HFF-Myc (cell line): ENCODE measurements around the gene SEMA5A.
A peak's percentile ranks its signal among the peaks of the same experiment; 100 is the strongest.

Experiments used
- DNase-seq: peaks from one replicate; pipeline ENCODE4 v3.0.0-alpha.2; 2011; ENCODE audit warnings: low read depth; ENCODE audit errors: extremely low read depth
- H3K4me3 ChIP-seq: replicated peaks from 2 replicates; pipeline ENCODE4 v1.5.1; 2011; ENCODE audit warnings: low read depth, mild to moderate bottlenecking, control low read depth, low read length
- CTCF ChIP-seq: IDR thresholded peaks from 2 replicates; pipeline ENCODE4 v1.5.1; 2012; ENCODE audit warnings: mild to moderate bottlenecking, low read depth, low read length, control low read depth; ENCODE audit errors: missing control alignments

SEMA5A gene

GRCh38 chr5:9515436-9515835, 30.4 kb downstream of the SEMA5A start:
- no peak for TF ChIP-seq CTCF
- no peak overlapping the region for H3K4me3 ChIP-seq
- DNase-seq = no peak

GRCh38 chr5:9514968-9515367, 30.9 kb downstream of the SEMA5A start:
- H3K4me3 ChIP-seq = no peak overlapping the region
- DNase-seq = no peak
- TF ChIP-seq CTCF = no peak

- TF ChIP-seq CTCF = peak; percentile 53
- DNase-seq = no peak
- H3K4me3 ChIP-seq = no peak overlapping the region
Observed at GRCh38 chr5:9513827-9514226, 32.0 kb downstream of the SEMA5A start.

GRCh38 chr5:9512457-9512856, 33.4 kb downstream of the SEMA5A start:
- no peak for DNase-seq
- no peak for TF ChIP-seq CTCF
- no peak overlapping the region for H3K4me3 ChIP-seq

GRCh38 chr5:9507974-9508373, 37.9 kb downstream of the SEMA5A start:
- TF ChIP-seq CTCF = no peak
- no peak overlapping the region for H3K4me3 ChIP-seq
- peak; percentile 59 for DNase-seq

- TF ChIP-seq CTCF = no peak
- no peak for DNase-seq
- H3K4me3 ChIP-seq = no peak overlapping the region
Observed at GRCh38 chr5:9505225-9505624, 40.6 kb downstream of the SEMA5A start.

- no peak for TF ChIP-seq CTCF
- DNase-seq = no peak
- no peak overlapping the region for H3K4me3 ChIP-seq
Observed at GRCh38 chr5:9502864-9503263, 43.0 kb downstream of the SEMA5A start.
